ENCODE data around the gene SOX6. TPM values are rescaled to one million over a fixed set of nuclear protein-coding genes. Genes with fewer than 3 reads are reported as not detected.
A peak's percentile ranks its signal among the peaks of the same experiment; 100 is the strongest.

SOX6 gene
- total and polyA plus RNA-seq, 2 of the 13 experiments (the other 11 are each of a cell fraction or from before 2014, with no cell fraction given): 2.6 to 11.2 TPM

DNA sequence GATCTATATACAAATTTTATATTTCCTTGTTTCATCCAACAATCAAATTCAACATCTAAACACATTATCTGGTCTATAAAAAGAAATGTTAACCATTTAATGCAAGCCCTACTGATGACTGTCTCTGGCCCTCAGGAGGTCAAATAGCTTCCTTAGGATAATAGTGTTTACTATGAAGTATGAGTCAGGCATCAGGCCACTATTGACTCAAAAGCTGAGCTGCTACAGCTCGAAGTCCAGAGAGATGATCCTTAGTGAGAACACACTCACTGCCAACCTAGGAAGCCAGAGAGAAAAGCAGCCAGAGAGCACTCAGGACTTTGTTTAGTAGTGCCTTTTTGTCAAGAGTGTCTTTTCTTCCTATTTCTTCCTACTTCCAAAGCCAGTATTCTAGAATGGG, 171.8 kb downstream of the SOX6 start (continued):
- TF ChIP-seq, protein P1, sequence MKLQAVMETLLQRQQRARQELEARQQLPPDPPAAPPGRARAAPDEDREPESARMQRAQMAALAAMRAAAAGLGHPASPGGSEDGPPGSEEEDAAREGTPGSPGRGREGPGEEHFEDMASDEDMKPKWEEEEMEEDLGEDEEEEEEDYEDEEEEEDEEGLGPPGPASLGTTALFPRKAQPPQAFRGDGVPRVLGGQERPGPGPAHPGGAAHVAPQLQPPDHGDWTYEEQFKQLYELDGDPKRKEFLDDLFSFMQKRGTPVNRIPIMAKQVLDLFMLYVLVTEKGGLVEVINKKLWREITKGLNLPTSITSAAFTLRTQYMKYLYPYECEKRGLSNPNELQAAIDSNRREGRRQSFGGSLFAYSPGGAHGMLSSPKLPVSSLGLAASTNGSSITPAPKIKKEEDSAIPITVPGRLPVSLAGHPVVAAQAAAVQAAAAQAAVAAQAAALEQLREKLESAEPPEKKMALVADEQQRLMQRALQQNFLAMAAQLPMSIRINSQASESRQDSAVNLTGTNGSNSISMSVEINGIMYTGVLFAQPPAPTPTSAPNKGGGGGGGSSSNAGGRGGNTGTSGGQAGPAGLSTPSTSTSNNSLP (IDR thresholded peaks at IDR 0.05; ENCODE audit: low read depth, low read length): peak; percentile 78
- TF ChIP-seq ASH2L (IDR thresholded peaks at IDR 0.05; ENCODE audit: insufficient read length, low read depth, low read length) (peak; percentile 82), BATF2 (CRISPR knock-in tag; IDR thresholded peaks at IDR 0.05) (no peak), ZNF263 (CRISPR knock-in tag; IDR thresholded peaks at IDR 0.05) (0 out of 2 replicates have a peak, but pooled peaks have one; percentile 19), ZNF335 (CRISPR knock-in tag; IDR thresholded peaks at IDR 0.05) (no peak), CREM (IDR thresholded peaks at IDR 0.05) (peak; percentile 59; the same call in 1 of the 2 replicates), CREM (CRISPR knock-in tag; IDR thresholded peaks at IDR 0.05) (no peak), HMG20A (CRISPR knock-in tag; IDR thresholded peaks at IDR 0.05; ENCODE audit: borderline replicate concordance) (peak; percentile 89; the same call in 1 of the 2 replicates), ZNF367 (CRISPR knock-in tag; IDR thresholded peaks at IDR 0.05; ENCODE audit: borderline replicate concordance) (no peak), MEIS1 (CRISPR knock-in tag; IDR thresholded peaks at IDR 0.05; ENCODE audit: borderline replicate concordance) (no peak), NR1H2 (CRISPR knock-in tag; IDR thresholded peaks at IDR 0.05; ENCODE audit: borderline replicate concordance, low read depth) (no peak), KLF16 (CRISPR knock-in tag; IDR thresholded peaks at IDR 0.05) (no peak), GLMP (CRISPR knock-in tag; IDR thresholded peaks at IDR 0.05; ENCODE audit: borderline replicate concordance) (no peak), HNF4G (IDR thresholded peaks at IDR 0.05; ENCODE audit: borderline replicate concordance, low read depth, low read length) (peak; percentile 75; the same call in 1 of the 2 replicates), HNF4G (CRISPR knock-in tag; IDR thresholded peaks at IDR 0.05; ENCODE audit: borderline replicate concordance, low read depth) (peak; percentile 76; the same call in 1 of the 2 replicates), ZEB1 (IDR thresholded peaks at IDR 0.05; ENCODE audit: insufficient replicate concordance, low read depth) (no peak), ZNF792 (CRISPR knock-in tag; IDR thresholded peaks at IDR 0.05) (peak; percentile 72; the same call in 1 of the 2 replicates), ELF1 (CRISPR knock-in tag; IDR thresholded peaks at IDR 0.05) (no peak), SATB2 (CRISPR knock-in tag; IDR thresholded peaks at IDR 0.05) (no peak), ZSCAN31 (CRISPR knock-in tag; IDR thresholded peaks at IDR 0.05; ENCODE audit: low read depth) (no peak), ZNF281 (CRISPR knock-in tag; IDR thresholded peaks at IDR 0.05; ENCODE audit: borderline replicate concordance) (no peak; the same call in 1 of the 2 replicates), ZNF510 (CRISPR knock-in tag; IDR thresholded peaks at IDR 0.05; ENCODE audit: low read depth) (no peak), SCMH1 (CRISPR knock-in tag; IDR thresholded peaks at IDR 0.05; ENCODE audit: borderline replicate concordance) (no peak), SP1 (IDR thresholded peaks at IDR 0.05) (no peak), SP1 (CRISPR knock-in tag; IDR thresholded peaks at IDR 0.05) (no peak), REPIN1 (CRISPR knock-in tag; IDR thresholded peaks at IDR 0.05; ENCODE audit: borderline replicate concordance, low read depth) (peak; percentile 38; the same call in 1 of the 2 replicates), YY1 (IDR thresholded peaks at IDR 0.05; ENCODE audit: insufficient read depth, insufficient replicate concordance, low read depth, low read length) (no peak)
